ENCODE results near the gene PLB1.

Gene PLB1

GRCh38 chr2:28506112-28506910 lies 10.5 kb downstream of the PLB1 start:
- DNase-seq (ENCODE audit: low read depth) = no peak

DNA sequence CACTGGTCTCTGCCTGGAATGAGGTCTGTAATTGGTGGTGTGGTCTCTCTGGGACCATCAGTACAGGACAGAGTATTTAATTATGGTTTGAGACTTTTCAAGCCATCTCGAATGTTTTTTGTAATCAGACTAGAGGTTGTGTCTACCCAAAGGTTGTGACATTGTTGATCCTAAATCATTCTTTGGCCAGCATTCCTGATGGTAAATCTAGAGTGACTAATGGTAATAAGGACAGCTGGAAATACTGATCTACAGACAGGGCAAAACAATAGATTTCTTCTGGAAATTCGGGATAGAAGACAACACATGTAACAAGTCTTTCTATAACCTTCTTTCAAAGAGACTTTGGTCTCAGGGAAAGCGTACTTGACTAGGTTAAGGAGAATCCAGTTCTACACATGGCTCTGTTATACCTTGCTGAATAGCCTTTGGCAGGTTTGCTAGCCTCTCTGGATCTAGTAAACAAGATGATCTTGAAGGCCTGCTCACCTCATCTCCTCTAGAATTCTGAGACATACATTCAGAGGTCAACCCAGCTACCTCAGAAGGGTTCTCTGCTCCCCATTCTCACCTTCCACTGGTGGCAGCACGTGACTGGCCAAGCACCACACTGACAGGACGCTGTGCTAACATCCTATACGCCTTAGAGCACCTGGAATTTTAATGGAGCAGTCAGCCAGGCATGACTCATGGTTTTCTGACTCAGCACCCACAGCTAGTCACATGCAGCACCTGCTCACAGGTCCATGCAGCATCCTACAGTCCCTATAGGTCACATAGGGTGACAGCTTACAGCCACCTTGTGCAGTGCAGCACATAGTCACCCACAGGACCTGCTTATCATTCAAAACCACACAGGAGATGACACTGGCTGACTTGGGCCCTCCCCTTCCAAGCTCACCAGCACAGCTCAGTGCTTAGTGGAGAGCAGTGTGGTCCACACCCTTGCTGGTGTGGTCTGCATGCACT lies 12.2 kb downstream of the PLB1 start:
- DNase-seq (ENCODE audit: low read depth) = no peak

- no peak for DNase-seq (ENCODE audit: low read depth)
Measured at GRCh38 chr2:28509361-28509760, 13.5 kb downstream of the PLB1 start.

- no peak for DNase-seq (ENCODE audit: low read depth)
Measured at GRCh38 chr2:28510184-28510583, 14.3 kb downstream of the PLB1 start.

- no peak for DNase-seq (ENCODE audit: low read depth)
Measured at GRCh38 chr2:28511871-28512606, 16.2 kb downstream of the PLB1 start.

- DNase-seq (ENCODE audit: low read depth) = no peak
Measured at GRCh38 chr2:28512607-28512965, 16.7 kb downstream of the PLB1 start.

DNA sequence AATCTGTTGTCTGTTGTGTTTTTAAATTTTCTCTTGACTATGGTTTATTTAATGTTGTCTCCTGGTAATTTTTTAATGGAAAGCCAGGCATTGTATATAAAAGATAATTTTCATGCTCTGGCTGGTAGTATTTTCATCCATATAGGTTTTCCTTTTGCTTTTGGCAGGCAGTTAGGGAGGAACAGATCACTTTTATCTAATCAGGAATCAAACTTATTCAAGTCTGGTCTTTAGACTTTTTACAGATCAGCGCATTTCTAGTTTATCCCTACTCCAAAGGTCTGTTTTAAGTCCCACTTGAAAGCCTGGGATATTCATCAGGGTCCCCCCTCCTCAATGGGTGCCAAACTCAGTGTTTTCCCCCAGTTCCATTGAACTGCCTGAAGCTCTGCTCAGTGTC lies 17.2 kb downstream of the PLB1 start:
- DNase-seq (ENCODE audit: low read depth) = no peak

GRCh38 chr2:28515176-28515751 lies 19.4 kb downstream of the PLB1 start:
- DNase-seq (ENCODE audit: low read depth) = no peak

GRCh38 chr2:28516430-28516829 lies 20.6 kb downstream of the PLB1 start:
- no peak for DNase-seq (ENCODE audit: low read depth)

DNA sequence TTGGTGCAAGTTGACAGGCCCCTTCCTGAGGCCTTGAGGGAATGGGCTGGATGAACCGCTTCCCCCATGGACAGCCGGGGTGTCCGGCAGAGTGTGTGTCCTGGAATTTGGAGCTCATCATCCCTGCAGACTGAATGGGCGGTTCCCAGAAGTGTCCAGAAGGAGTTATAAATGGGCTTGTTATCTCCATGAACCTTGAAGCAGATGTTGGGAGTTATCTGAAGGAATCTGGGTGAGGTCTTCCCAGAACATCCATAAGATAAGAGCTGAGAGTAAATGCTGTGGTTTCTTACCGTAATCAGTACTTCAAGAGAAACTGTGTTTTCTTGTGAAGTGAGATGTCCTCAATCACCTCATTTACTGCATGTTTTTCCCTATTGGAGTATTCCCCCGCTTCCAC lies 21.1 kb downstream of the PLB1 start:
- DNase-seq (ENCODE audit: low read depth) = no peak

DNA sequence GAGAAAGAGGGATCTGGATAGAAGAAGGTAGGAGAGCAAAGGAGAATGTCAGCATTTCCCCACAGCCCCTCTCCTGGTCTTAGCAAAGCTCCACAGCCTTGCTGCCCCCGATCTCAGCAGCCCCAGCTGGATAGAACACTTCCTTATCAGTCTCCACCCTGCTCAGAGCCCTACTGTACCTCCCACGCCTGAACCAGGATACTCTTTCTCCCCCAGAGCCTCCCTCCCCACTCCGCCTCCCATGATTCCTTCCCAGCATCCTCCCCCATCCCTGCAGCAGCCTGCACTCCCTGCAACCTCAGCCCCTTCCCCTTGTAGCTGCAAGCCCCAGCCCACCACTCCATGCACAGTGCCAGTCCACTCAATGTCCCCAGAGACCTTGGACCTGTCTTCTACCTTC lies 25.8 kb downstream of the PLB1 start:
- no peak for DNase-seq (ENCODE audit: low read depth)

DNA sequence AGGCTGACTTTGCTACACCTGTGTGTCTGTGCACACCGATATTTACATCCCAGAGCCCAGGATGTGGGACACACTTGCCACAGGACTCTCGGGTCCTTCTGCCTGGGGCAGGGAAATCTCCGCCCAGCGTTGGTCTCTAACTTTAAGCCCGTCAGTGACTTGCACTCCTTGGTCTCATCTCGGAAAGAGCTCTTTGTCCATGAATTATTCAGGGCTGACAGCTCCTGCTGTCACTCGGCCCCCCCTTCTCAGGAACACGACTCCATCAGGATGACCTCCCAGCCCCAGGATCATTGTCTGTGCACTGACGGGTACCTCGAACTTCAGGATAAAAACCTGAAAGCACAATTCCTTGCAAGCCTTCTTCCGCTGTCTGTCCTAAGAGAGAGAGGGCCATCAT lies 26.6 kb downstream of the PLB1 start:
- no peak for DNase-seq (ENCODE audit: low read depth)

DNA sequence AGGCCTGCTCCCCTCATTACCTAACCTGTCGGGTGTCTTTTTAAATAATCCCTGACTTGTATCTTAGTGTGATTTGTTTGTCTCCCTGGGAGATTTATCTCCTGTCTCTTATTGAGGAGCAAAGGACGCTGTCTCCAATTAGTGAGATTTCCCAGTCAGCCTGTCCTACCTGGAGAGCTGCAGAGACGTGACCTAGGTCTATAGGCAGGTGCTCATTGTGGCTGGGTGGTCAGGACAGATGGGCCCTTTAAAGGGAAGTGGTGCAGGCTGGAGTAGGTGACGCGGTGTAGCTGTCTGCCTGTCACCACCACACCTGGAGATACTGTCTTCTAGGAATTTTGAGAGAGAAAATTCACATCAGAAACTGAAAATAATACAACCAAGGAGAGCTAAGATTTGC lies 28.0 kb downstream of the PLB1 start:
- DNase-seq (ENCODE audit: low read depth) = no peak

DNA sequence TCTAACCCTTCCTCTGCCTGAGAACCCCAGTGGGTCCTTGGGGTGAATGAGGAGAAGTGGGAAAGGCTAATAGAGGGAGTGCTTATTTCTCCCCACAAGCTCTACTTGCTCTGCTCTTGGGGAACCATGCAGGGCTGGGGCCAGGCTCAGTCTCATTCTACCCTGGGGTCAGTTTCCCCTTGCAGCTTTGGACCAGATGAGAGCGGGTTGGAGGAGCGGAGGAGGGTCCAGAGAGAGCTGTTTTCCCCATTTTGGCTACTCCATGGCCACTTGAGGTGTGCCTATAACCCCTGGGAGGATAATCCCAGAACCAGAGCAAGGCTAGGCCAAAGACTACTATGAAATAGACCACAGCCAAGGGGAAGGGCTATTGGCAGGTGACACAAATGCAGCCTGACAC lies 29.6 kb downstream of the PLB1 start:
- no peak for DNase-seq (ENCODE audit: low read depth)

DNA sequence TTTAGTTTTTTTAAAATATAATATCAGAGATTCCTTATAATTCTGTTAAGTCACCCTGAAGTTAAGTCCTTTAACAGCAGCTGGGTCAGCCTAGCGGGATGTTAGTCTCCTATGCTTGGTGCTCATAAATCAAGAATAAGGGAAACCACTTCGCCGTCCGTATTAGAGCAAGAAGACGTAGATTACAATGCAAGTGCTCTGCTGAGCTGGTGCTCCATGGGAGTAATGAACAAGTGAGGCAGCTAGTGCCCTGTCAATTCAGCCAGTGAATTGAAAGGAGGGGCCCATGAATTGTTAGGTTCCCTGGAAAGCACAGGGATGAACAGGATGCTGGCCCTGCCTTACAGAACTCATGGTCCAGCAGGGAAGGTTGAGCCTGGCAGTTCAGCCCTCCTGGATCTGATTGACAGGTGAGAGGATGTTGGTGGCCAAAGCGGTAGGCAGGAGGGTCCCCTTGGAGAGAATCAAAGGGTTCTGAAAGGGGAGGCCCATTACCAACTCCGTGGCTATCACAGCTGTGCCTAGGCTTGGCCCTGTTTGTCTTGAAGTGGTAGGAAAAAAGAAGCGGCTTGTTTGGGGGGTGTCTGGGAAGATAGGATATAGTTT lies 30.8 kb downstream of the PLB1 start:
- no peak for DNase-seq (ENCODE audit: low read depth)

DNA sequence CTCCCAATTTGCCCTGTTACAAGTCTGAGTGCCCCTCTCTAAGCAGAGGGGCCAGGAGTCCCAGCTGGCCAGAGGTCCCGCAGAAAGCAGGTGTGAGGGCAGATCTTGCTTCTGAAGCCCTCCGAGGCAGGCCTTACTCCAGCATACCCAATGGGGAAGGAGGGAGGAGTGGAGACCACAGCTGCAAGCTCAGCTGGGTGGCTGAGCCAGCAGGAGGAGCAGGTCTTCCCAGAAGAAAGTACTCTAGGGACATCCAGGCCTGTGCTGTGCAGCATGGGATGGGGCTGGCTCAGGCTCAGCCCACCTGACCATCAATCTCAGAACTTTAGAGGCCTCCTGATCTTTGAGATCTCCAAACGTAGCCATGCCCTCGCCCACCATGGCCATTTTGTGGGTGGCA lies 31.3 kb downstream of the PLB1 start:
- no peak for DNase-seq (ENCODE audit: low read depth)

DNA sequence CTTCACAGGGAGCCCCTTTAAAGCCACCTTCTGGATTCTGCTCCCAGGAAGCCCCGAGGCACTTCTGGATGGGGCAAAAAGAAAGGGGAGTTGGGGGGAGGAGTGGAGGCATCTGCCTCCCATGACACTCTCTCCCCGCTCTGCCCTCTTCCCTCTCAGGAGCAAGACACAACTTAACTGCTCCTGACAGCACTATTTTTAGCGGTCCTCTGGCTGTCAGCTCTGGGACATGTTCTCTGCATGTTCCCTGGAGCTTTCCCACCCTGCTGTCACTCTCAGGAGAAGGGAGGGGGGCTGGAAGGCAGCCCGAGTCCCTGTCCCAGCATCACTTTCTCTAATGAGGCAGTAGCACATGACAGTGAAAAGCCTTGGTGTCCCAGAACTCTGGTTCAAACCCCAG lies 32.3 kb downstream of the PLB1 start:
- no peak for DNase-seq (ENCODE audit: low read depth)

DNA sequence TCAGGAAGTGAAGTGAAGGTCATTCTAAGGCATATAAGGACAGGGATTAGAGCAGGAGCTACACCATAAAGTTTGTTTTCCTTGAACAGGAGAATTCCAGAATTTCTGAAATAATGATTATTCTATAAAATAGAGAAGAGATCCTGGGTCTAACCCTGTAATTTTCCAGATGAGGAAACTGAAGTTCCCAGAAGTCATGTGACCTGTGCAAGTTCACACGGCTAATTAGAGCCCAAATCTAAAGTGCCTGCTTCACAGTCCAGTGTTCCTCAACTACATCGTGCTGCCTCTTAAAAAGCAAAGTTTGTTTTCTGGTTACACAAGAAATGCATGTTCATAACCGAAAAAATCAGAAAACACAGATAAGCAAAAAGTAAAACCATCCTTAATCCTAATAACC lies 34.9 kb downstream of the PLB1 start:
- no peak for DNase-seq (ENCODE audit: low read depth)

DNA sequence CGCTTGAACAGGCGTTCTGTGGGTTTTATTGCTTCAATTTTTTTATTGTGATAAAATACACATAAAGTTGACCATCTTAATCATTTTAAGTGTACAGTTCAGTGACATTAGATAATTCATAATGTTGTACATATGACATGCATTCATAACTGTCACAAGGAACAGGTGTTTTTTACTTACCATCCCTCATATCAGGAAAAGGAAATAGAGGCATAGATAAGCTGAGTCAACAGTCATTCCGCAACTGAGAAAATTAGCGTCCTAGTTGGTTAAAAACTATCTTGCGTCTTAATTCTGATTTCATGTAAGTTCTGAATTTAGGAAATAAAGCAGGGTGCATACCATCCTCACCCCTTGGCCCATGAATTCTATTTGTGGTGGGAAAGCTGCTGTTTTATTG lies 36.5 kb downstream of the PLB1 start:
- DNase-seq (ENCODE audit: low read depth) = no peak

- DNase-seq (ENCODE audit: low read depth) = no peak
Measured at GRCh38 chr2:28533044-28533680, 37.3 kb downstream of the PLB1 start.

- DNase-seq (ENCODE audit: low read depth) = no peak
Measured at GRCh38 chr2:28534817-28535216, 39.0 kb downstream of the PLB1 start.

All from activated T-helper 9 cell treated with anti-CD3 and anti-CD28 coated beads, Interleukin-2, amount 50 U/mL, for 16 hours (primary cell).